Stimulated activated CD4-positive, alpha-beta T cell treated with anti-CD3 and anti-CD28 coated beads, TNF-alpha, amount 100 ng/mL, for 48 hours (primary cell): ENCODE measurements around the gene TNKS1BP1.
"Not testable (repeated sequence)": the region's sequence is repeated elsewhere in the genome, so short reads cannot be mapped to it uniquely, and the experiment has no call there.

Source experiments
- DNase-seq, 3 donors: peaks; one replicate each; pipeline ENCODE4 v3.0.0-alpha.2; 2020; ENCODE audit warnings: low read depth in 3 of 3

The TNKS1BP1 gene

GRCh38 chr11:57324886-57325734 lies at the start of gene TNKS1BP1:
Gene TNKS1BP1 (minus strand): TSS chr11:57324952. CDS start chr11:57321885, 3,067 bp downstream.
- DNase-seq = peak; percentile 83 to 87 (median 84)

GRCh38 chr11:57373146-57373545 lies 48.4 kb upstream of the TNKS1BP1 start:
- no peak for DNase-seq

- no peak for DNase-seq
Observed at GRCh38 chr11:57370941-57371340, 46.2 kb upstream of the TNKS1BP1 start.

GRCh38 chr11:57370251-57370650 lies 45.5 kb upstream of the TNKS1BP1 start:
- DNase-seq = no peak

- DNase-seq = no peak
Observed at GRCh38 chr11:57368845-57369232, 44.1 kb upstream of the TNKS1BP1 start.

- no peak for DNase-seq
Observed at GRCh38 chr11:57368106-57368844, 43.5 kb upstream of the TNKS1BP1 start.

- DNase-seq = no peak
Observed at GRCh38 chr11:57364851-57365660, 40.3 kb upstream of the TNKS1BP1 start.

- no peak for DNase-seq
Observed at GRCh38 chr11:57363131-57364080, 38.7 kb upstream of the TNKS1BP1 start.

GRCh38 chr11:57361926-57362325 lies 37.2 kb upstream of the TNKS1BP1 start:
- DNase-seq = no peak

GRCh38 chr11:57361420-57361819 lies 36.7 kb upstream of the TNKS1BP1 start:
- not testable (repeated sequence) for DNase-seq

- DNase-seq = no peak
Observed at GRCh38 chr11:57360991-57361390, 36.2 kb upstream of the TNKS1BP1 start.

- no peak for DNase-seq
Observed at GRCh38 chr11:57359896-57360690, 35.3 kb upstream of the TNKS1BP1 start.

GRCh38 chr11:57359396-57359795 lies 34.6 kb upstream of the TNKS1BP1 start:
- no peak for DNase-seq

GRCh38 chr11:57358991-57359390 lies 34.2 kb upstream of the TNKS1BP1 start:
- DNase-seq = no peak

GRCh38 chr11:57358543-57358961 lies 33.8 kb upstream of the TNKS1BP1 start:
- no peak for DNase-seq

GRCh38 chr11:57357856-57358255 lies 33.1 kb upstream of the TNKS1BP1 start:
- no peak for DNase-seq

- no peak for DNase-seq
Observed at GRCh38 chr11:57357310-57357709, 32.6 kb upstream of the TNKS1BP1 start.

- DNase-seq = no peak
Observed at GRCh38 chr11:57356268-57356667, 31.5 kb upstream of the TNKS1BP1 start.

- DNase-seq = no peak
Observed at GRCh38 chr11:57354699-57355098, 29.9 kb upstream of the TNKS1BP1 start.

- no peak for DNase-seq
Observed at GRCh38 chr11:57353852-57354251, 29.1 kb upstream of the TNKS1BP1 start.
